HepG2 (cell line): ENCODE measurements around the gene C9orf50. TPM values are rescaled to one million over a fixed set of nuclear protein-coding genes. Genes with fewer than 3 reads are reported as not detected.

Experiments
- ATAC-seq: fragments of 200-7000 bp; cut with Tn5 transposase; 3 replicates; pipeline ENCODE4 v1.9.1; 2020; ENCODE audit warnings: mild to moderate bottlenecking, moderate library complexity
- BruUV-seq: library from RNA; stranded (reverse); fragments of 400-500 nt; replicated peaks from 2 replicates; lab custom pipeline; 2021; lab: Mats Ljungman, UMichigan
- CTCF ChIA-PET: fragments of 300-600 bp; formaldehyde crosslinking; extraction: SDS; loops from one replicate; lab custom pipeline; 2021; ENCODE audit warnings: low total read pairs, inconsistent platforms, low intra/inter-chr PET ratio; lab: Yijun Ruan, JAX
- POLR2A ChIA-PET: fragments of 350-600 bp; sonication (Branson Sonifier 250); formaldehyde crosslinking; loops from one replicate; lab custom pipeline; 2020; ENCODE audit warnings: antibody characterized with exemption, inconsistent platforms; lab: Yijun Ruan, JAX
- DNase-seq: peaks from one replicate; pipeline ENCODE4 v3.0.0-alpha.2; 2015; ENCODE audit warnings: low spot score
- FAIRE-seq: peaks from 3 replicates; lab custom pipeline; 2011; peaks lifted over from hg19 to GRCh38; lab: Jason Lieb, UNC
- H2AFZ ChIP-seq: one replicate; pipeline ENCODE4 v1.6.1; 2011; ENCODE audit warnings: low read length, inconsistent platforms
- H3K27ac ChIP-seq: fragments of 300-600 bp; 3 replicates; pipeline ENCODE4 v1.8.0; 2011; ENCODE audit warnings: mixed run types, mild to moderate bottlenecking, mixed read lengths, low read length, inconsistent platforms; ENCODE audit not compliant: insufficient read depth; ENCODE audit errors: extremely low read length
- H3K27me3 ChIP-seq, 2 experiments: fragments of 200-600 bp in 1 of 2; 2 replicates in 1 of 2; 3 replicates in 1 of 2; pipeline versions ENCODE4 v1.6.0 to v1.8.0; 2011; ENCODE audit warnings: low read length in 2 of 2, mild to moderate bottlenecking in 2 of 2, moderate library complexity in 2 of 2, inconsistent platforms in 1 of 2; ENCODE audit not compliant: insufficient read depth in 2 of 2, control insufficient read depth in 1 of 2
- H3K36me3 ChIP-seq, 2 experiments: fragments of 200-600 bp in 1 of 2; replicated peaks in 1 of 2; 2 replicates in 1 of 2; 3 replicates in 1 of 2; pipeline versions ENCODE4 v1.5.1 to v1.8.0; 2011; ENCODE audit warnings: low read length in 2 of 2, inconsistent platforms in 1 of 2; ENCODE audit not compliant: insufficient read depth in 2 of 2, control insufficient read depth in 1 of 2
- H3K4me1 ChIP-seq: 2 replicates; pipeline ENCODE4 v1.5.1; 2012; ENCODE audit warnings: low read length, inconsistent platforms; ENCODE audit not compliant: insufficient read depth
- H3K4me2 ChIP-seq: 2 replicates; pipeline ENCODE4 v1.6.0; 2011; ENCODE audit warnings: low read depth, low read length, inconsistent platforms
- H3K4me3 ChIP-seq, 3 experiments: fragments of 200-600 bp in 1 of 3; sonication (generic), shearing (Covaris generic) in 1 of 3; replicated peaks in 1 of 3; 2 replicates each; pipeline ENCODE4 v1.5.1; 2011 to 2016; ENCODE audit warnings: low read length in 3 of 3, inconsistent platforms in 2 of 3, low read depth in 2 of 3, mild to moderate bottlenecking in 2 of 3, control low read depth in 1 of 3, mixed read lengths in 1 of 3; ENCODE audit not compliant: insufficient read depth in 1 of 3
- H3K79me2 ChIP-seq: one replicate; pipeline ENCODE4 v1.6.1; 2011; ENCODE audit warnings: low read length, inconsistent platforms; ENCODE audit not compliant: insufficient read depth
- H3K9ac ChIP-seq: 2 replicates; pipeline ENCODE4 v1.6.0; 2011; ENCODE audit warnings: mild to moderate bottlenecking, low read depth, low read length, inconsistent platforms; ENCODE audit not compliant: insufficient read depth
- H3K9me3 ChIP-seq: 2 replicates; pipeline ENCODE4 v1.5.1; 2012; ENCODE audit warnings: mild to moderate bottlenecking, low read length
- H4K20me1 ChIP-seq: 2 replicates; pipeline ENCODE4 v1.6.0; 2011; ENCODE audit warnings: inconsistent platforms, mild to moderate bottlenecking, low read length, moderate library complexity; ENCODE audit not compliant: insufficient read depth
- CREM ChIP-seq, 2 experiments: sonication (generic) in 1 of 2; formaldehyde crosslinking in 1 of 2; IDR thresholded peaks; 2 replicates each; pipeline versions ENCODE4 v1.4.0 to v1.6.1; 2016 to 2020; ENCODE audit warnings: antibody characterized with exemption in 1 of 2, mild to moderate bottlenecking in 1 of 2, missing genetic modification reagents in 1 of 2
- MED13 ChIP-seq: sonication (generic); formaldehyde crosslinking; IDR thresholded peaks from 2 replicates; pipeline ENCODE4 v1.5.0; 2020; ENCODE audit warnings: missing genetic modification reagents
- MEIS1 ChIP-seq: sonication (generic); formaldehyde crosslinking; IDR thresholded peaks from 2 replicates; pipeline ENCODE4 v1.9.0; 2021; ENCODE audit warnings: mild to moderate bottlenecking, missing genetic modification reagents, moderate library complexity, borderline replicate concordance
- MNT ChIP-seq: fragments of 450-650 bp; IDR thresholded peaks from 2 replicates; pipeline ENCODE4 v1.6.1; 2016
- MYC ChIP-seq: sonication (generic); formaldehyde crosslinking; IDR thresholded peaks from 2 replicates; pipeline ENCODE4 v1.9.0; 2021; ENCODE audit warnings: missing genetic modification reagents, borderline replicate concordance
- TEAD3 ChIP-seq: optimal IDR thresholded peaks from 2 replicates; pipeline ENCODE3; 2016; ENCODE audit warnings: borderline replicate concordance
- ZNF333 ChIP-seq: sonication (generic); formaldehyde crosslinking; IDR thresholded peaks from 2 replicates; pipeline ENCODE4 v1.4.0; 2020; ENCODE audit warnings: mild to moderate bottlenecking, missing genetic modification reagents, borderline replicate concordance
- ZNF33A ChIP-seq: sonication (generic); formaldehyde crosslinking; IDR thresholded peaks from 2 replicates; pipeline ENCODE4 v1.5.1; 2020; ENCODE audit warnings: missing genetic modification reagents, mild to moderate bottlenecking, moderate library complexity, borderline replicate concordance
- ZNF546 ChIP-seq: sonication (generic); formaldehyde crosslinking; conservative IDR thresholded peaks from 2 replicates; pipeline ENCODE4 v1.8.1; 2023; ENCODE audit warnings: mild to moderate bottlenecking, missing genetic modification reagents
- ZNF652 ChIP-seq: IDR thresholded peaks from 2 replicates; pipeline ENCODE4 v1.6.1; 2016; ENCODE audit warnings: low read depth, borderline replicate concordance
- WGBS: methylation state at CpG from one replicate; pipeline ENCODE4 v1.1.6; 2017; ENCODE audit warnings: low lambda C conversion rate; 5-methylcytosine and 5-hydroxymethylcytosine counted together
- in situ Hi-C: cut with HindIII; loops from 2 replicates; pipeline ENCODE4 v1.10.0; 2017; ENCODE audit warnings: low pct_unique_long_range_greater_than_20kb; ENCODE audit not compliant: extremely low pct_ligation_motif_present
- intact Hi-C: fragments of 100-400 bp; cut with micrococcal nuclease; formaldehyde crosslinking; loops from one replicate; pipeline ENCODE4 v1.10.0; 2022; ENCODE audit not compliant: unreplicated experiment
- polyA plus RNA-seq, 8 experiments: library from polyadenylated mRNA; depleted of rRNA in 3 of 8; stranded (reverse) in 7 of 8; unstranded in 1 of 8; fragments of >200 nt; fragmentation: Illumina TruSeq in 4 of 8; extraction: Trizol in 4 of 8; gene quantifications; 2 replicates each; pipeline versions ENCODE4 v1.2.1 to v1.2.3, GENCODE V29; 2011 to 2016; ENCODE audit warnings: low read depth in 4 of 8, missing spikeins in 1 of 8, mixed read lengths in 1 of 8; ENCODE audit not compliant: insufficient read depth in 1 of 8
- total RNA-seq, 5 experiments: library from RNA; depleted of rRNA; stranded (reverse); fragments of >200 nt; fragmentation: Illumina TruSeq; extraction: Trizol; gene quantifications; 2 replicates each; pipeline ENCODE4 v1.2.3, GENCODE V29; 2016; ENCODE audit warnings: low read depth in 1 of 5
- TF ChIP-seq, protein P1 (sequence below): sonication (generic); formaldehyde crosslinking; IDR thresholded peaks from 2 replicates; pipeline ENCODE4 v1.4.0; 2020; ENCODE audit warnings: missing genetic modification reagents
- TF ChIP-seq, protein P2 (sequence below): sonication (generic); formaldehyde crosslinking; IDR thresholded peaks from 2 replicates; pipeline ENCODE4 v1.5.1; 2020; ENCODE audit warnings: mild to moderate bottlenecking, missing genetic modification reagents, moderate library complexity

The C9orf50 gene
- total and polyA plus RNA-seq, 2 of the 13 experiments (the other 11 are each of a cell fraction or from before 2014, with no cell fraction given) = not detected

- WGBS = 20% methylated on average over 9 of the region's 44 CpGs
- CTCF ChIA-PET = interaction anchor here (1.5 to 1.9 kb wide), 2 partner anchors 143 to 149 kb away, joined by 9 to 15 read pairs; no protein-coding TSS in a partner anchor
- Histone ChIP-seq H4K20me1 (peaks cover 9% of the 10 kb centered on the region; the same call in 1 of the 2 replicates), H3K79me2 (peaks cover 23% of the 10 kb centered on the region), H3K36me3 (peaks cover 14 to 32% of the 10 kb centered on the region in 2 experiments; a peak in 4 of 5 replicates), H3K9me3 (no peaks in the 10 kb centered on the region), H3K4me1 (peaks cover 30% of the 10 kb centered on the region), H3K4me2 (peak overlapping the region; percentile 99), H3K27ac (peak overlapping the region; percentile 51), H3K27me3 (peaks cover 0 to 3% of the 10 kb centered on the region in 2 experiments; a peak in 1 of 5 replicates), H3K4me3 (peak overlapping the region; percentile 92 to 100 (median 98)), H3K9ac (peak overlapping the region; percentile 94), H2AFZ (no peak overlapping the region)
- DNase-seq (no peak), ATAC-seq (peak; percentile 6), FAIRE-seq (no peak)
- POLR2A ChIA-PET = no interaction called here
- in situ Hi-C loops (loop anchor here (10.0 kb wide), 1 partner anchor 144 kb away; no protein-coding TSS in a partner anchor), intact Hi-C loops (loop anchor here (5.0 kb wide), 1 partner anchor 141 kb away; no protein-coding TSS in a partner anchor)
- TSS peak; percentile 62 for BruUV-seq
- TF ChIP-seq, protein P1, sequence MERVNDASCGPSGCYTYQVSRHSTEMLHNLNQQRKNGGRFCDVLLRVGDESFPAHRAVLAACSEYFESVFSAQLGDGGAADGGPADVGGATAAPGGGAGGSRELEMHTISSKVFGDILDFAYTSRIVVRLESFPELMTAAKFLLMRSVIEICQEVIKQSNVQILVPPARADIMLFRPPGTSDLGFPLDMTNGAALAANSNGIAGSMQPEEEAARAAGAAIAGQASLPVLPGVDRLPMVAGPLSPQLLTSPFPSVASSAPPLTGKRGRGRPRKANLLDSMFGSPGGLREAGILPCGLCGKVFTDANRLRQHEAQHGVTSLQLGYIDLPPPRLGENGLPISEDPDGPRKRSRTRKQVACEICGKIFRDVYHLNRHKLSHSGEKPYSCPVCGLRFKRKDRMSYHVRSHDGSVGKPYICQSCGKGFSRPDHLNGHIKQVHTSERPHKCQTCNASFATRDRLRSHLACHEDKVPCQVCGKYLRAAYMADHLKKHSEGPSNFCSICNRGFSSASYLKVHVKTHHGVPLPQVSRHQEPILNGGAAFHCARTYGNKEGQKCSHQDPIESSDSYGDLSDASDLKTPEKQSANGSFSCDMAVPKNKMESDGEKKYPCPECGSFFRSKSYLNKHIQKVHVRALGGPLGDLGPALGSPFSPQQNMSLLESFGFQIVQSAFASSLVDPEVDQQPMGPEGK = no peak
- TF ChIP-seq CREM (IDR thresholded peaks at IDR 0.05) (no peak), CREM (CRISPR knock-in tag; IDR thresholded peaks at IDR 0.05) (no peak), ZNF33A (no peak), MYC (CRISPR knock-in tag) (no peak), ZNF333 (CRISPR knock-in tag) (no peak), MED13 (CRISPR knock-in tag) (0 out of 2 replicates have a peak, but pooled peaks have one; percentile 5), MNT (0 out of 2 replicates have a peak, but pooled peaks have one; percentile 15), ZNF652 (CRISPR knock-in tag) (no peak), TEAD3 (no peak), ZNF546 (CRISPR knock-in tag) (0 out of 2 replicates have a peak, but pooled peaks have one; percentile 6), MEIS1 (CRISPR knock-in tag) (no peak)
- TF ChIP-seq, protein P2, sequence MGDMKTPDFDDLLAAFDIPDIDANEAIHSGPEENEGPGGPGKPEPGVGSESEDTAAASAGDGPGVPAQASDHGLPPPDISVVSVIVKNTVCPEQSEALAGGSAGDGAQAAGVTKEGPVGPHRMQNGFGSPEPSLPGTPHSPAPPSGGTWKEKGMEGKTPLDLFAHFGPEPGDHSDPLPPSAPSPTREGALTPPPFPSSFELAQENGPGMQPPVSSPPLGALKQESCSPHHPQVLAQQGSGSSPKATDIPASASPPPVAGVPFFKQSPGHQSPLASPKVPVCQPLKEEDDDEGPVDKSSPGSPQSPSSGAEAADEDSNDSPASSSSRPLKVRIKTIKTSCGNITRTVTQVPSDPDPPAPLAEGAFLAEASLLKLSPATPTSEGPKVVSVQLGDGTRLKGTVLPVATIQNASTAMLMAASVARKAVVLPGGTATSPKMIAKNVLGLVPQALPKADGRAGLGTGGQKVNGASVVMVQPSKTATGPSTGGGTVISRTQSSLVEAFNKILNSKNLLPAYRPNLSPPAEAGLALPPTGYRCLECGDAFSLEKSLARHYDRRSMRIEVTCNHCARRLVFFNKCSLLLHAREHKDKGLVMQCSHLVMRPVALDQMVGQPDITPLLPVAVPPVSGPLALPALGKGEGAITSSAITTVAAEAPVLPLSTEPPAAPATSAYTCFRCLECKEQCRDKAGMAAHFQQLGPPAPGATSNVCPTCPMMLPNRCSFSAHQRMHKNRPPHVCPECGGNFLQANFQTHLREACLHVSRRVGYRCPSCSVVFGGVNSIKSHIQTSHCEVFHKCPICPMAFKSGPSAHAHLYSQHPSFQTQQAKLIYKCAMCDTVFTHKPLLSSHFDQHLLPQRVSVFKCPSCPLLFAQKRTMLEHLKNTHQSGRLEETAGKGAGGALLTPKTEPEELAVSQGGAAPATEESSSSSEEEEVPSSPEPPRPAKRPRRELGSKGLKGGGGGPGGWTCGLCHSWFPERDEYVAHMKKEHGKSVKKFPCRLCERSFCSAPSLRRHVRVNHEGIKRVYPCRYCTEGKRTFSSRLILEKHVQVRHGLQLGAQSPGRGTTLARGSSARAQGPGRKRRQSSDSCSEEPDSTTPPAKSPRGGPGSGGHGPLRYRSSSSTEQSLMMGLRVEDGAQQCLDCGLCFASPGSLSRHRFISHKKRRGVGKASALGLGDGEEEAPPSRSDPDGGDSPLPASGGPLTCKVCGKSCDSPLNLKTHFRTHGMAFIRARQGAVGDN = no peak
Observed at GRCh38 chr9:129640871-129641749, 20.2 kb upstream of the C9orf50 start.
